Ovary (tissue), 9 donors: ENCODE measurements around the gene EPHA8. TPM values are rescaled to one million over a fixed set of nuclear protein-coding genes. Genes with fewer than 3 reads are reported as not detected.

Source experiments
- DNase-seq, 5 donors: peaks; one replicate each; pipeline ENCODE4 v3.0.0-alpha.2; 2019 to 2020
- H3K27ac ChIP-seq, 2 donors: fragments of 200-600 bp; one replicate each; pipeline versions ENCODE4 v1.5.1 to v1.8.0; 2019 to 2022
- H3K27me3 ChIP-seq: fragments of 200-600 bp; one replicate; pipeline ENCODE4 v1.8.0; 2022
- H3K36me3 ChIP-seq: fragments of 200-600 bp; sonication (generic); one replicate; pipeline ENCODE4 v1.5.1; 2019
- H3K4me1 ChIP-seq: one replicate; pipeline ENCODE4 v1.8.1; 2013; ENCODE audit warnings: mild to moderate bottlenecking, moderate library complexity; ENCODE audit not compliant: insufficient read depth
- H3K4me3 ChIP-seq: fragments of 200-600 bp; sonication (generic); one replicate; pipeline ENCODE4 v1.5.1; 2017
- H3K9me3 ChIP-seq, 2 donors: fragments of 200-600 bp in 1 of 2; sonication (generic) in 1 of 2; one replicate each; pipeline versions ENCODE4 v1.5.1 to v1.8.1; 2013 to 2019; ENCODE audit warnings: mild to moderate bottlenecking in 1 of 2, moderate library complexity in 1 of 2
- CTCF ChIP-seq, 3 donors: fragments of 450-650 bp in 2 of 3; fragments of 200-600 bp in 1 of 3; IDR thresholded peaks; one replicate each; pipeline versions ENCODE4 v1.5.1 to v1.8.0; 2016 to 2022; ENCODE audit warnings: antibody characterized with exemption in 3 of 3, mild to moderate bottlenecking in 1 of 3
- EP300 ChIP-seq: sonication (generic); formaldehyde crosslinking; IDR thresholded peaks from one replicate; pipeline ENCODE4 v1.6.1; 2017; ENCODE audit warnings: antibody characterized with exemption
- POLR2A ChIP-seq: fragments of 450-650 bp; IDR thresholded peaks from one replicate; pipeline ENCODE4 v1.6.1; 2017; ENCODE audit warnings: antibody characterized with exemption, mild to moderate bottlenecking, moderate library complexity
- WGBS, 3 donors: extraction: QIAGEN DNeasy Blood & Tissue Kit in 1 of 3; methylation state at CpG; one replicate each; pipeline versions ENCODE4 v1.1.5 to v1.1.7; 2013 to 2017; 5-methylcytosine and 5-hydroxymethylcytosine counted together
- intact Hi-C, 4 donors: fragments of 100-400 bp; cut with DNase I; formaldehyde crosslinking; loops; one replicate each; pipeline versions ENCODE4 v1.11.0 to v1.15.1; 2022 to 2023
- polyA plus RNA-seq, 2 donors: library from polyadenylated mRNA; stranded (reverse); fragments of 200-250 nt in 1 of 2; fragments of 350-450 nt in 1 of 2; fragmentation: Illumina TruSeq in 1 of 2; extraction: RNeasy Lipid Tissue Mini Kit (QIAGEN cat#74804) in 1 of 2; gene quantifications; one replicate each; pipeline ENCODE4 v1.2.3, GENCODE V29; 2013 to 2014
- total RNA-seq, 7 donors: library from RNA; depleted of rRNA in 2 of 7; stranded (reverse); fragments of >200 nt in 2 of 7; fragmentation: NEBNext Ultra II Directional in 3 of 7; extraction: Animal tissue kit (Norgen Biotek cat#: 25700) in 3 of 7; gene quantifications; one replicate each; pipeline versions ENCODE4 v1.1.0 to v1.2.4, GENCODE V29; 2016 to 2023
- donor health status: DM: no; HTN: no; CAD: no; lungs with moderate emphysema.
- donor health status: DM: no; HTN: no; CAD: no.
- donor health status: Bipolar disorder and iron deficiency.
- donor health status: DM: yes; HTN: yes; CAD: no.
- donor health status: DM: no; HTN: no; CAD: no.
- donor health status: DM: yes; HTN: yes; CAD: no.

Gene EPHA8
- total and polyA plus RNA-seq, 9 donors = 0.02 TPM; not detected in 8

- no peak overlapping the region for H3K4me3 ChIP-seq
- no peak for DNase-seq
- intact Hi-C loops = no loop called here
- H3K4me1 ChIP-seq = no peaks in the 10 kb centered on the region
- no peak overlapping the region for H3K27ac ChIP-seq
- H3K27me3 ChIP-seq = no peaks in the 10 kb centered on the region
- WGBS, 3 donors = 74 to 84% (median 74%) methylated on average over 8 of the region's 8 CpGs
- H3K36me3 ChIP-seq = no peaks in the 10 kb centered on the region
- no peaks in the 10 kb centered on the region for H3K9me3 ChIP-seq
- TF ChIP-seq EP300 = no peak
- no peak for TF ChIP-seq CTCF (IDR thresholded peaks at IDR 0.05)
- no peak for TF ChIP-seq POLR2A
Observed at GRCh38 chr1:22597996-22598395, 34.7 kb downstream of the EPHA8 start.

- Histone ChIP-seq H3K4me3 (no peak overlapping the region), H3K36me3 (no peaks in the 10 kb centered on the region), H3K9me3 (no peaks in the 10 kb centered on the region), H3K27ac (no peak overlapping the region), H3K27me3 (no peaks in the 10 kb centered on the region), H3K4me1 (no peaks in the 10 kb centered on the region)
- no peak for DNase-seq
- WGBS, 3 donors = 67 to 74% (median 71%) methylated on average over 22 to 24 of the region's 24 CpGs
- intact Hi-C loops = no loop called here
- no peak for TF ChIP-seq EP300
- TF ChIP-seq CTCF (IDR thresholded peaks at IDR 0.05) = no peak
- TF ChIP-seq POLR2A = no peak
Observed at GRCh38 chr1:22598736-22599135, 35.4 kb downstream of the EPHA8 start.

GRCh38 chr1:22600071-22600816 lies 37.0 kb downstream of the EPHA8 start:
- no peaks in the 10 kb centered on the region for H3K27me3 ChIP-seq
- 42 to 48% (median 44%) methylated on average over 22 of the region's 22 CpGs for WGBS, 3 donors
- no peak overlapping the region for H3K27ac ChIP-seq
- H3K4me3 ChIP-seq = no peak overlapping the region
- H3K36me3 ChIP-seq = no peaks in the 10 kb centered on the region
- TF ChIP-seq CTCF (IDR thresholded peaks at IDR 0.05) (no peak), POLR2A (no peak), EP300 (no peak)
- no peaks in the 10 kb centered on the region for H3K9me3 ChIP-seq
- H3K4me1 ChIP-seq = no peaks in the 10 kb centered on the region
- intact Hi-C loops = no loop called here
- no peak for DNase-seq

GRCh38 chr1:22600817-22601605 lies 37.7 kb downstream of the EPHA8 start:
- DNase-seq = no peak
- Histone ChIP-seq H3K4me1 (no peaks in the 10 kb centered on the region), H3K9me3 (no peaks in the 10 kb centered on the region), H3K27me3 (no peaks in the 10 kb centered on the region), H3K4me3 (no peak overlapping the region), H3K36me3 (no peaks in the 10 kb centered on the region), H3K27ac (no peak overlapping the region)
- intact Hi-C loops = no loop called here
- WGBS, 3 donors = 74 to 87% (median 78%) methylated on average over 33 to 39 of the region's 39 CpGs
- TF ChIP-seq CTCF (IDR thresholded peaks at IDR 0.05) (no peak), POLR2A (no peak), EP300 (no peak)
